ENCODE results near the gene IGFBPL1.

The IGFBPL1 gene

GRCh38 chr9:38432922-38433510 lies 8.8 kb upstream of the IGFBPL1 start:
- DNase-seq (ENCODE audit: insufficient read length, low spot score) (no peak), FAIRE-seq (peak; percentile 79)

DNA sequence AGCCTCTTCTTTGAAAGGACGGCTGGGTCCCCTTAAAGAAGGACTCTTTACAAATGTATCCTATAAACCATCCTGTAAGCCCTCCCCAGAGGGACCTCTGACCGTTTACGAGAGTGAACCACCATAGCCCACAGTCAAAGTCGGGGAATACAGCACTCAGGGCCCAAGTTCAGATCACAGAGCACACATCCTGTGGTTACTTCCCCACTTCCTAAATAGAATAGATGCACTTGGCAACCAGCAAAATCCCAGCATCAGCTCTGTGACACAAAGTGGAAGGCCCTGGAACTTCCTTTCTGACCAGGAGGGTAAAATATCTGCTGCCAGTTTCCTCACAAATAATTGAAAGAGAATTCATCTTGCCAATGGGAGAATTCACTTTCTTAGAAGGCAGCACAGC lies 6.9 kb upstream of the IGFBPL1 start:
- FAIRE-seq (peak; percentile 49), DNase-seq (ENCODE audit: insufficient read length, low spot score) (no peak)

- DNase-seq (ENCODE audit: insufficient read length, low spot score) (no peak), FAIRE-seq (no peak)
Observed at GRCh38 chr9:38428062-38428461, 3.8 kb upstream of the IGFBPL1 start.

DNA sequence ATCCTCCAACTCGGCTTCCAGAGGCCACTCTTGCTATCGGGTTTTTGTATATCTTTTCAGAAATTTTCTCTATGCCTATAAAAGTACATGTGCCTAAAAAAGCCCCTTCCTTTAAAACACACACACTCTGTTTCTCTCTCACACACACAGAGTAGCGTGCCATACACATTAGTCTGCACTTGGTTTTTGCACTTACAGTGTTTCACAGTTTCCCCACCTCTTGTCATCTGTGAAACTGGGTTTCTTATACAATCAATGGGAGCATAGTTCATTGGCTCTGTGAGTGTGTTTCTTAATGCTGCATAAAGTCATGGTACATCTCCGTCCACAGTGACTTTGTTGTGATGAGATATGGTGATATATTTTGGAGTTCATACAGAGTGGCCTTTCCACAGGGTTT lies 664 bp upstream of the IGFBPL1 start:
- DNase-seq (ENCODE audit: insufficient read length, low spot score) (no peak), FAIRE-seq (no peak)

DNA sequence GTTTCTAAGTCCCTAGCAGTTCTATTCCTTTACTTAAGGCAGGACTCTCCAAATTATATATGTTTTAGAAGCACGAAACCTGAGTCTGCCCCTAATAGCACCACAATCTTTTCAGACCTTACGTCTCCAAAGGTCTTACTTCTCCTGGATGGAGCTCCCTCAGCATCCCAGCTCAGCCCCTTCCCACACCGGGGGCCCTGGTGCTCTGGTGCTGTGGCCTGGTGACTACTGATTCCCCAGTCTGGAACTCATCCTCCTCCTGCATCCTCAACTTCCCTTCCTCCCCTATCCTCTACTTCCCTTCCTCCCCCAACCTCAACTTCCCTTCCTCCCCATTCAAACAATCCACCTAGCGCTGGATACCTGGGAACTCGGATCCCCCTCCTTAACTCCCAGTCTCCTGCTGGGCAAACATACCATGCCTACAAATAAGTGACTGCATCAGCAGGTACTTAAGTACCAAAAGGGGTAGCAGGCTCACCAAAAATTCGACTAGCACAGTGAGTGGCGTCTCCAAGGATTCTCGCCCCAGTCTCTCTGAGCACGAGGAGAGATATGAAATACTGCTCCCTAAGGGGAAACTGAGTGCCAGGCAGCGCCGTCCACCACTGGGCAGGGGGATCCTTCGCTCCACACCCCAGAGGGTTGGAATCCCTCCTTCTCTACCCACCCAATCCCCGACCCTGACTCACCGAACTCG lies 831 bp downstream of the IGFBPL1 start:
- FAIRE-seq (no peak), DNase-seq (ENCODE audit: insufficient read length, low spot score) (no peak)

DNA sequence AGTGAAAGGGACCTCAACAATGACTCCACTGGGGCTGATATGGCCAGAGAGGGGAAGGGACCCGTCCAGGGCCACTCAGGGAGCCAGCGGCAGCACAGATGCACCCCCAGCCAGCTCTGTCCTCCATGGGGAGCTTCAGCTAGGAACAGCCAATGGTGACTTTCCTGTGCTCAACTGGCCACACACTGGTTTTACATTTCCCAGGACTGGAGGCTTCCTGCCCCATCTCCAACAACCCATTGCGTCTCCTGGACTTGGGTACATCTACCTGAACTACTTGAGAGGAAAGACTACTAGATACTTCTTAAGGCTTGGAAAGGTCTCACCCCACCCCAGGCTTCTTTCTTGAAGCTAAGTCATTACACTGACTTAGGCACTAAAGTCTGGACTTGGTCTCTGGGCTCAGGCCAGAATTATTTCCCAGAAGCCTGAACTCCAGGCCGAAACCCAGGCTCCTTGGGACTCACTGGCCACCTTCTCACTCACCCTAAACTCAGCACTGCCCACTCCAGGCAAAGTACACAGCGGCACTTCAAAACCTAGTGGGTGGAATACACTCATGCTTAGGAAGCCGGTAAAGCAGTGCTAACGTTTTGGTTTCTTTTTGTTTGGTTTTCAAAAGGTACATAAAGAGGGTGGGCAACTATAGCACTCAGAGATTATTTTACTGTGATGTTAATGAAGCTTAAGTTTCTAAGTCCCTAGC lies 1.5 kb downstream of the IGFBPL1 start:
- DNase-seq (ENCODE audit: insufficient read length, low spot score) (no peak), FAIRE-seq (no peak)

- FAIRE-seq (no peak), DNase-seq (ENCODE audit: insufficient read length, low spot score) (no peak)
Observed at GRCh38 chr9:38421498-38422211, 2.6 kb downstream of the IGFBPL1 start.

DNA sequence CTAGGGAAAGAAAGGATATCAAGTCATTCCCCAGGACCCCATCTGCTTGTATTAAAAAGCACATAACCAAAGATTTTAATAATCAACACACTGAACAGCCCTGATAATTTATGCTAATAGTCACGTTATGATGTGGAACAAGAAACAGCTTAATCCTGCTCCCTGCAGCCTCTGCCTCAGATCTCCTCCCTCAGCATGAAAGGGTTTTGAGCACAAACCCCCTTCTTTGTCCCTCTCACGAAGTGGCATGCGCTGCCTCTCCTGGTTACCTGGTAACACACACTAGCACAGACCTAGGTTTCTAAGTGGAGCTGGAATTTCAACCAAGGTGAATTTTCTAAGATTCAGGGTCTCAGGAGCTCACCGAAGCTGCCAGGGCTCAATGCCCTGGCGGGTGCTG lies 5.1 kb downstream of the IGFBPL1 start:
- DNase-seq (ENCODE audit: insufficient read length, low spot score) (no peak), FAIRE-seq (no peak)

- DNase-seq (ENCODE audit: insufficient read length, low spot score) (no peak), FAIRE-seq (no peak)
Observed at GRCh38 chr9:38418366-38418765, 5.9 kb downstream of the IGFBPL1 start.

- FAIRE-seq (no peak), DNase-seq (ENCODE audit: insufficient read length, low spot score) (no peak)
Observed at GRCh38 chr9:38417003-38417945, 7.0 kb downstream of the IGFBPL1 start.

- FAIRE-seq (no peak), DNase-seq (ENCODE audit: insufficient read length, low spot score) (no peak)
Observed at GRCh38 chr9:38416461-38416860, 7.8 kb downstream of the IGFBPL1 start.

- DNase-seq (ENCODE audit: insufficient read length, low spot score) (no peak), FAIRE-seq (no peak)
Observed at GRCh38 chr9:38415856-38416255, 8.4 kb downstream of the IGFBPL1 start.

DNA sequence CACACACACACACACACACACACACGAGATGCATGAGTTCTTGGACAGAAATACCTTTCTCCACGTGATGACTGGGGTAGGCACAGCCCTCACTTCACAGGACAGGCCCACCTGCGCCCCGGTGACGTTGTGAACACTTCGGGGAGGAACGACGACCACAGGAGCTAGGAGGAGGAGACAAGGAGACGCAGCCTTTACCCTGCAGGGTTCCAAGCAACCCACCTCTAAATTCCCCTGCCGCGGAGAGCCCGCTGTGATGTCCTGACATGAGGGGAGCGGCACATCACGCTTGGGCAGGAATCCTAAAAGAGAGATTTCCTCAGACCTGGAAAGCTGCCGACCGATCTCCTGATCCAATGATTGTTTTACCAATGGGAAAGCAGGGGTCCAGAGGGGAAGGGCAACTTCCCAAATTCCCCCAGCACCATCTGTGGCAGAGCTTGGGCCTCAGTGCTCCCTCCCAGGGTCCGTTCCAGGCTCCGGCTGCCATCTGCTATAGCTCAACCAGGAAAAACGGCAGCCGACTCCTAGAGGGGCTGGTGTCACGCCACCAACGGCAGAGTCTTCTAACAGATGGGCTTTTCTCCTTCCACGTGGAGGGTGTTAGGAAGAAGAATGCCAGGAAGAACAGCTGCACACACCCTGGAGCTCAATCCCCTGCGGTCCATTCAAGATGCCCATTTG lies 10.1 kb downstream of the IGFBPL1 start:
- DNase-seq (ENCODE audit: insufficient read length, low spot score) (no peak), FAIRE-seq (no peak)

GRCh38 chr9:38413283-38413682 lies 11.0 kb downstream of the IGFBPL1 start:
- no peak for FAIRE-seq
- DNase-seq (ENCODE audit: insufficient read length, low spot score), result no peak

DNA sequence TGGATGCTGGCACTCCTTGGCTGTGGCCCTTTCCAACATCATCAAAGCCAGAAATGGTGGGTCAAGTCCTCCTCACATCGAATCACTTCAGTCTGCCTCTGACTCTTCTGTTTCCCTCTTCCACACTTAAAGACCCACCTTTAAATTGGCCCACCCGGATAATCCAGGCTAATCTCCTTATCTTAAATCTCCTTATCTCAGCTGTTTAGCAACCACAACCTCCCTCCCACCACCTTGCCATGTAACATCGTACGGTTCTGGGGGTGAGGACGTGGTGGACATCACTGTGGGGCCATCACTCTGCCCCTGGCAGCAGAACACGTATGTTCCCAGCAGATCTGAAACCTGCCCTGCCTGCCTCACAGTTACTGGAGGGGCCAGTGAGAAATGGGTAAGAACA lies 11.5 kb downstream of the IGFBPL1 start:
- DNase-seq (ENCODE audit: insufficient read length, low spot score) (no peak), FAIRE-seq (no peak)

DNA sequence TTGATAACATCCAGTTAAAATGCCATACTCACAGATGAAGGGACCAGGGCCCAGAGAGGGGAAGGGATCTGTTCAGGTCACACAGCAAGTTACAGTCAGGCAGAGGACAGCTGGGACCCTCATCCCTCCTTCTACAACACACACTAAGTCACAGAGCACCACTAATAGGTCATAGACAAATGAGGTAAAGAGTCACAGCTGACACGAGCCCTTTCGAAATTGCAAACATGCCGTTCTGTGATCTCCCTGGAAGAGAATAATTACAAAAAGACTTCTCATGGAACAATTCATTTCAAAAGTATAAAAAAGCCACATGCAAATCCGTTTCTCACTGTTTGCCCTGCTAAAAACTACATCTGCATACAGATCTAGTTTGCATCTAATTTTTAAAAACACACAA lies 15.5 kb downstream of the IGFBPL1 start:
- DNase-seq (ENCODE audit: insufficient read length, low spot score) (no peak), FAIRE-seq (no peak)

DNA sequence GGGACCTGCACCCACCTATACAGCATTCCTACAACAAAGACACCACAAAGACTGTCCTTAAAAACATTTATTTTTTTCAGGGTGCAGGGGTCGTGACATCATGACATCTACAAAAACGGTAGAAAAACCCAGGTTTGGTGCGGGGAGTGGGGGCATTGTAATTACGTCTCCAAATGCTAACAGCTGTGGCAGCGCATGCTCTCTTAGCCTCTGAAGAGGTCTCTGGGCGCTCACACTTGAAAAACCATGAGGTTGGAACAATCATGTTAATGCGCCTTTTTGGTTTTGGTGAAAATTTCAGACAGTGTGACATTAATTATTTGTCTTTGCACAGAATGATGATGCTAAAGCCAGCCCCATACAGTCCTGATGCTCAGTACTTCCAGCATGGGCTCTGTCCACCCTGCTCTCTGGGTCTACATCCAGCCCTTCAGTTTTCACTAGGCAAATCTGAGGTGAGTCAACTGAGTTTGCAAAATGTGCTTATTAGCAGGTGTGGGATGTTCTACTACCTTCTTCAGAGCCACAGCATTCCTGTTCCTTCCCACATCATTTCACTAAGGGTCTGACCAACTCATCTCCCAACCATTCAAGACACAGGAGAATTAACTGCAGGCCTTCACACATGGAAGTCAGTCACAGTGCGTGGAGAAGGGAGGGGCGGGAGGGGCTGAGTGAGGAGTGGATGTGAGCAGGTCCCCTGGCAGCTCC lies 17.6 kb downstream of the IGFBPL1 start:
- FAIRE-seq, result no peak

DNA sequence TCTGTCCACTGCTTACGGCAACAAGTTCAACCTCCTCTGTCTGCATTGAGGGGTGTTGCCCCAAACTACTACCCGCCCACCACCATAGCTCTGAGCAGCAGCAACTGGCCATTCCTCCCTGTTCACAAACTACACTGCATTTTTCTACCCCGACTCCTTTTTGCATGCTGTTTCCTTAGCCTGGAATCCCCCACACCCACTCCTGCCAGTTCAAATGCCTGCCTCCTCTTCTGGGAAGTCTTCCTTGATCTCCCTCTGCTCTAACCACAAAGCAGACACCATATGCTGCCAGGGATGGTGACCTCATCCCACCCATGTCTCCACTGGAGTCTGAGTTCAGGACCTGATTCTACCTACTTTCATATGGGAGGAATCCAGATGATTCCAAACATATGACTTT lies 18.5 kb downstream of the IGFBPL1 start:
- DNase-seq (ENCODE audit: insufficient read length, low spot score) (no peak), FAIRE-seq (no peak)

More for the DNA sequence above, 17.6 kb downstream of the IGFBPL1 start:
- DNase-seq (ENCODE audit: insufficient read length, low spot score), result no peak

- DNase-seq (ENCODE audit: insufficient read length, low spot score) (no peak), FAIRE-seq (no peak)
Observed at GRCh38 chr9:38404314-38404713, 19.9 kb downstream of the IGFBPL1 start.

Data from GM19239 (cell line).